ENCODE data around the gene TRIM15.
"Not testable (repeated sequence)": the region's sequence is repeated elsewhere in the genome, so short reads cannot be mapped to it uniquely, and the experiment has no call there.

Gene TRIM15

DNA sequence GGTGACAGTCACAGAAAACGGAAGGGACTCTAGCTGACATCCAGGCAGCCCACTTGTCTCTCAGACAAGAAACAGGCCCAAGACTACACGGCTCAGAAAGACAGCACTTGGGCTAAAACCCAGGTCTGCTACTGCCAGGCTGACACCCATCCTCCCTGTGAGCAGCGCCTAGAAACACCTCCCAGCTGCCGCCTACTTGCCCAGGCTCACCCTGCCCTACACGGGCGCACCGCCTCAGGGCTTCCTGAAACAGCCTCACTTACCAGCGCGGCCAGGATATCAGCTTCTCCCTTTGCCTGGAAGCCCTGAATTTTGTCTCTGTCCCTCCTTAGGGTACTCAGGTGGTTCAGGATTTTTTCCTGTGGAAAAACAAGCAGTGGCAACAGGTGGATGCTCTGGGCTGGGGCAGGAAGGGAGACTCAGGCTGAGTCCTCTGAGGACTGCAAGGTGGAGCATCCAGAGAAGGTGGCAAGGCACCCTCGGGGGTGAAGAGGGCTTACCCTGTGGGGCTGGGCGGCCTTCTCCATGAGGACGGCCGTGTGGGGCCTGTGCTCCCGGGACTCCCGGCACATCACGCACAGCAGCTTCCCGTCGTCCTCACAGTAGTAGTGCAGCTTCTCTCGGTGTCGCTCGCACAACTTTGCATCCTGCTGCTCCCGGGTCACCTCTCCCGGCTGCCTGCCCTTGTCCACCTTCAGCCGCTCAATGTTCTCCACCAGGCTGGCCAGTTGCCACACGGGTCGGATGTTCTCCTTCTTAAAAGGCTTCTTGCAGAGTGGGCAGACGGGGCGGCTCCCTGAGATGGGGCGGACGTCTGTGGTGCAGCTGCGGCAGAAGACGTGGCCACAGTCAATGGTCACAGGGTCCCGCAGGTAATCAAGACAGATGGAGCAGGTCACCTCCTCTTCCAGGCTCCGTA, 35.1 kb downstream of the TRIM15 start:
- no peak for DNase-seq (ENCODE audit: low read depth)

DNA sequence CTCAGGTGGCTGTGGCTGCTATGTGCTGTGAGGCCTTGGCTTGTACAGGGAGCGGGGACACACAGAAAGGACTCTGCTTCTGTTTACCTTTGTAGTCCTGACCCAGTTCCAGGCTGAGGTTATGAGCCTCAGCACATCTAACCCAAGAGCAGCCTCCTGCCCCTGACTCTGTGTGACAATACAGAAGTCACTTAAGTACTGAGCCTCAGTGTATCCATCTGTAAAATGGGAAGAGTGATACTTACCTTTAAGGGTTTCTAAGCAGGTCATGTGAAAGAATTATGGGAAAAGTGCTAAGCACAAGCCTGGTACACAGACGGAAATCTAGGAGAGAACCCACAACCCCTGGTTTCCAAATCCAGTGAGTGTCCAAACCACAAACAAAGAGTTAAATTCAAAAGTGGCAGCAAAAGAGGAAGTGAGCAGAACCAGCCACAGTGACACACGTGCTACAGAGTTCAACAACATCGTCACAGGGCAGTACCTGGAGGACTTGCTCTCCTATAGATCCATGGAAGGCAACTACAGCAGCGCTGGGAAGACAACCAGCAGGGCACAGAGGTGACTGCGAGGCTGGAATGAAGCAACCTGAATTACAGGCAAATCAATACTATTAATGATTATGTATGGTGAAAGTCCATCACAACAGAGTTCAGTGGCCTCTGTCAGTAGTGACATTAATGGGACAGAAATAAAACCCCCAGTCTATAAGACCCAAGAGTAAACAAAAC, 37.4 kb downstream of the TRIM15 start:
- no peak for DNase-seq (ENCODE audit: low read depth)

DNA sequence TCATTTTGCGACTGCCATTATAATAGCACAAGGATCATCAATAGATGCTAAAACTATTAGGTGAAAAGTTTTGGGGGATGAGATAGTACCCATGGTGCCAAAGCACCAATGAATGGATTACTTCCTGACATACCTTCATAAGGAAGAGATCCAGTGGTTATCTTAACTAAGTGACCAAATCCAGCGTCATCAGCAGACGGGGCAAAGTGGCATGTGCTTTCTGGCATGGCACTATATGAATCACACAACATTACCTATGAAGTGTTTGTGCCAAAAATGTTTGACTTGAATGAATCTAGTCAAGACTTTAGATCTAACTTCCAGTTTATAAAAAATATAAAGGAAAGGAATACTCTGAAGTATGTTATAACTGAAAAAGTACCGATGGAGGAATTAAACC, 39.0 kb downstream of the TRIM15 start:
- no peak for DNase-seq (ENCODE audit: low read depth)

DNA sequence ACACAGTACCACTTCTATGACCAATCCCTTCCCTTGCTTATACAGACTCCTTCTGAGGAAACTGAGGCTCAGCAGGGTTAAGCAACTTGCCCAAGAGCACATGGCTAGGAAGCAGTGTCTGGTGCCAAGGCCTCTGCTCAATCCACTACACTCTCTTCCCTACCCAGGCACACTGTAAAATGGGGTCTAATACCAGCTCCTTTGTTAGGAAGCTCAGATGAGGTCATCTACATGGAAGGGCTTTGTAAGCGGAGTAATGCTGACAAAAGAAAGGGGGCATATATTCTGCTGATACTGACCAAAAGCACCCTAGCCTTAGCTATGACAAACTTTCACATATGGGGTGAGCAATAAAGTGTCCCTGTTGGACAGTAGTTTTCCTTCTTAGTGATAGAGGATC, 40.8 kb downstream of the TRIM15 start:
- DNase-seq (ENCODE audit: low read depth): no peak

DNA sequence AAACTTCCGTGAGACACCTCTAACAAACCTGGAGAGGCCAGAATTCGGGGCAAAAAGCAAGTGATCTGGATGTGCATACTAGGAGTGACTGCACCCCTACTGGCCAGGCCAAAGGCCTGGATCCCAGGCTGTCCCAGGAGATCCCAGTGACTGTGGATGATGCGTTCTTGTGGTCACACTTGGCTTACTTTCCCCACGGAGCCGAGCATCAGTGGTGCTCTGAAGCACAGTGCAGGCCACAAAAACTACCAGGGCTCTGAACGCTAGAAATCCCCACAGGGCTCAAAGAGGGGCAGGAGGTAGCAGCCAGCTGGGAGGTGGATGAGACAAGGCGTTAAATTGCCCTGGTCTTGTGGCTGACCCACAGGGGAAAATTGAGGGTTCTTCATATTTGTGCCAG, 42.8 kb downstream of the TRIM15 start:
- DNase-seq (ENCODE audit: low read depth): peak; percentile 34

DNA sequence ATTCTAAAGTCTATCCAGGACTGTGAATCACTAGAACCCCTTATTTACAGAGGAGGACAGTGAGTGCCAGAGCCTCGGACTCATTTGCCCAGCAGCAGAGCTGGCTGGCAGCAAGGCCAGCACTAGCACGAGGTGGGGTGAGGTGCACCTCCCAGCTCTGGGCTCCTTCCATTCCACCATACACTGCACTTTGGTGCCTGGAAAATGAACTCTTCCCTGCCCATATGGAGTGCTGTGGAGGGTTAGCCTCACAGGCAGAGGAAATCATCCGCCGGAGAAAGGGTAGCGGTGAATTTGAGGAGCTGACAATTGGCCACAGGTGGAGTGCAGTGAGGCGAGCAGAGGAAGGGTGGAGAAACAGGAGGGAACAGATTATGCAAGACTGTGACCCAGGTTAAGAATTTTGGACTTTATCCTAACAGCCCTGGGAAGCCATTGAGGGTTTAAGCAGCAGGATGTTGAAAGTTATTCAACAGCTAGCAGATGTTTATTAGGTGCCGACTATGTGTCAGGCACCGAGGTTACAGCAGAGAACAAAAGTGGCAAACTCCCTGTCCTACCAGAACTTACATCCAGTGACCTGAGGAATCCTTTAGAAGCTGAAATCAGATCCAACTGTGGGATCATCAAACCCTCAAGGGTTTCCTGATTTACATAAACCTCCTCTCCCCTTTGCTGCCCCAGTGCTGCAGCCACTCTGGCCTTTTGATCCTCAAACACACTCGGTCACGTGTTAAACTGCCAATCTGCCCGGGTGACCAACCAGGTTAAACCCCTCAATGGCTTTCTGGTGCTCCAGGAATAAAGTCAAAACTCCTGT, 43.7 kb downstream of the TRIM15 start:
- DNase-seq (ENCODE audit: low read depth): peak; percentile 52

DNA sequence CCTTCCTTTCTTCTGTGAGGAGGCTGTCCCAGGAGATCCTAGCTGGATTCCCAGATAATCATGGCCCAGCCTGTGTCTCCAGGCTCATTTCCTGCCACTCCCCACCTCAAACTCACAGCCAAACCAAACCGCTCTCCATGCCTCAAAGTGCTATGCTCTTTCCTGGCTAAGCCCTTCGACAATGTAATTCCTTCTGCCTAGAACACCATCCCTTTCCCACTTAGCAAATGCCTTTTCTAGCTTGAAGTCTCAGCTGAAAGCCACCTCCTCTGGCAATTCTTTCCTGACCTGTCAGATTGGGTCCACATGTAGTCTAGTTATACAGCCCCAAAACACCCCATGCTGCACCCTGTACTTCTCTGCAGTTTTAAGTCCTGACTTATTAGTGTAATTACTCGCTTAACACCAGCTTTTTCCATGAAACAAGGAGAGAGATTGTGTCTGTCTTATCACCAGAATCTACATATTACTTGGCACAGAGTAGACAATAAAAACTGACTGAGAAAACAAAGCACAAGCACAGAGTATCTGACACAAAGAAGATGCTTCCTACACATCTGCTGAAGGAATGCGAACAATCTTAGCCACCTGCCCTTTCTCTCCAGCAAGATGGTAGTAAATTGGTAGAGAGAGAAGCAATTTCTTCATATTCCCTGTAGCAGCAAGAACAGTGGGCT, 44.4 kb downstream of the TRIM15 start:
- peak; percentile 62 for DNase-seq (ENCODE audit: low read depth)

DNA sequence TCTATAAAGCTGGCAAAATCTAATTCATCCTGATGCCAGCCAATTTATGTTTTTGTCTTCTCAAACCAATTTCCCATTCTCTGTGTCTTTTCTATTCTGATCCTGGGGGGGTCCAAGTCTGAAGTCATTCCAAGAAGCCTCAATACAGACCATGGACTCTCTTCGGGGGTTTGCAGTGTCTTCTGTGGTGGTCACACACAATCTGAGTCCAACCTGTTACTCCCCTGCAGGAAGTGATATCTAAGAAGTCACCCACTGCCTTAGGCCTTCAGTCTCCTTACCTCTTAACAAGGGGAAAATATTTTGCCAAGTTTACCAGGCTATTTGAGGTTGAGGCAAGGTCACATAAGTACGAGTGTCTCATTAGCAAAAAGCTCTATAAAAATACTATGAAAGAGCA, 48.0 kb downstream of the TRIM15 start:
- DNase-seq (ENCODE audit: low read depth): no peak

DNA sequence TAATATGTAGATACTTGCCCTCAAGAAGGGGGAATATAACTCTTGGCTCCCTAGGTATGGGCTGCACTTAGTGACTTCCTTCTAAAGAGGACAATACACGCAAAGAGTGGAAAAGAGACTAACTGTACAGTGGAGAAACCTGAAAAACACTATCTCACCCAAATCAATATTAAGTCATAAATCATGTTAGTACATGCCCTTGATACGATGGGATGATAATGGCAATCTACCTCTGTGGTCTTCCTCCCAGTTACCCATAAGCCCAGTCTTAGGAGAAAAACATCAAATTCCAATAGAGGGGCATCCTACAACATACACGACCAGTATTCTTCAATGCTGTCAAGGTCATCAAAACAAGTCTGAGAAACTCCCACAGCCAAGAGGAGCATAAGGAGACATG, 48.6 kb downstream of the TRIM15 start:
- no peak for DNase-seq (ENCODE audit: low read depth)

DNA sequence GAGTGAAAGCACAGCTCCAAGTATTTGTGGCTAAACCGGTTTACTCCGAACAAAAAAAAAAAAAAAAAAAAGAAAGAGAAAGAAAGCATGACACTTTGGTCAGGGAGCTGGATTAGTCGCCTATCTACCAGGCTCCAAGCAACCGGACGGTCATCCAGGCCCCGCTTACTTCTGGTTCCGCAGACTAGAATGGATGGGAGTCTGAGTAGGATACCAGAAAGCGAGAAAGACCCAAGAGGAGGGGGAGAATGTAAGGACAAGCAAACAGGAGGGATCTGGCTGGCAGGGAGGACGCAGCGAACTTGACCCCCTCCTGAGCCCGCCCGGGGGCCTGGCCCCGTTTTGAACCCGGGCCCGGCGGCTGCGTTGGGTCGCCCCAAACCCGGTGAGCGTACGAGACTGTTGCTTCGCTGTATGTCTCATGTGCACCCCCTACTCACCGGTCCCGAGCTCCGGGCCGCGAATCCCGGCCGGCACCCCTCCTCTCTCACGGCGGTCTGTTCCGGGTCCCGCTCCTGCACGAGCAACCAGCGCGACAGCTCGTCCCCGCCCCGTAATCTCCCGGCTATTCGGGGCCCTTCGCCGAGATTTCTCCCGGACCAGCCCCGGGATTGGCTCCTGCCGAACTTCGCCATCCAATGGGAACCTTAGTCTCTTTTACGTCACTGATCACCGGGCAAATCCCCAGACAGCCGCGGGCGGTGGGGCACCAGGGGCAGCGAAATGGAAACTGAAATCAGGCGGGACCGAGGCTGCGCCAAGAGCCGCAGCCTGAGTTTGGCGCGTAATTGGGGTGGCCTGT, 49.7 kb downstream of the TRIM15 start, which contains the start of gene TRIM26:
Gene TRIM26 (minus strand): TSS at position 542 of the 802 bp plus-strand sequence. CDS start 14,303 bp downstream, outside the sequence.
- peak; percentile 98 for DNase-seq (ENCODE audit: low read depth)

DNA sequence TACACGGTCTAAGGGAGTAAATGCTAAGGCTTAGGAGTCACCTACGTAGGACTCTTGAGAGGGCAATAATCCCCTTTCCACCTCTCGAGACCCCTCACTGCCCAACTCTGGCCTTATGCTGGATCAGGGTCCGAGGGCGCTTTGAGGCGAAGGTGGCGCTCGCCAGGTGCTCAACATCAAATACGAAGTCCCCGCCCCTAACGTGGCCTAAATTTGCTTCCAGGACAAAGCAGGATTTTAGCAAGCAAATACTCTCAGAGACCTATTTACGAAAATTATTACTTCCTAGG, 50.3 kb downstream of the TRIM15 start:
- DNase-seq (ENCODE audit: low read depth): no peak

DNA sequence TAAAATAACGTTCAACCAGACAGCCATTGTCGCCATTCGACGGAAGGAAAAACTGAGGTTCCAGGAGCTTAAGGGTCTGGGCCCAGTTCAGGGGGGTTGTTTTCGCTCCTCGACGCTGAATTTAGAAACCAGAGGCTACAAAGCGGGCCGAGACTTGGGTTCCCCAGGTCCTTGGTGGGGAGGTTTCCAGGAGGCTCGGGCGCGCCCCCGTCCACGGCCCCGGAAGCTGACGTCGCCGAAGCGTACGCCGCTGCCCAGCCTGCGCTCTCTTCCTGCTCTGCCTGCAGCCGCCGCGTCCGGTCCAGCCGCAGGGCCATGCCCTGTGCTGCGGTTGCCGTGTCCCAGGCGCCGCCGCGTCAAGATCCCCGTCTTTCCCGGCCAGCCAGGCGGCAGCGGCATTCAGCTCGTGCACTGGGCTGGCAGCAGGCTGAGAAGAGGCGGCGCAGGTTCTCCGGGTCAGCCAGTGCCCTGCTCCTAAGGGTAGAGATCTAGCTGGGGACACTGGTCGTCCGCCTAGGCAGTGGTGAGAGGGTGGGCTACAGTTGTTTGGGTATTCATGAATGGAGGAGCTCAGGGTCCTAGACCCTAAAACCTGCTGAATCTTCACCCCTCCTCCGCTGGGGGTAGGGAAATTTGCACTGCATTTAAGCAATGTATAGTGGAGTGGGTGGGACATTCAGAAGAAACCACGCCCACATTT, 50.8 kb downstream of the TRIM15 start:
- DNase-seq (ENCODE audit: low read depth): peak; percentile 82

DNA sequence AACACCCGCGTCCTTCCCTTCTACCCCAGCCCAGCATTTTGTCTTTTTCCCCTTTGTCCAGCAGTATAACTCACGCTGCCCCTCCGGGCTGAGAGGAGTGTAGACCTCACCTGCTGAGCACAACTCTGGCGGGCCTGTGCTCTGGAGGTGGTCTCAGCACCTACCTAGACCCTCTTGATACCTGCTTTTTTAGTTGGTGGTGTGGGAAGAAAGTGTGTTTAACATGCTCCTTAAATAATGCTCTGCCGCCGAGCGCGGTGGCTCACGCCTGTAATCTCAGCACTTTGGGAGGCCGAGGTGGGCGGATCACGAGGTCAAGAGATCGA, 51.3 kb downstream of the TRIM15 start:
- no peak for DNase-seq (ENCODE audit: low read depth)

DNA sequence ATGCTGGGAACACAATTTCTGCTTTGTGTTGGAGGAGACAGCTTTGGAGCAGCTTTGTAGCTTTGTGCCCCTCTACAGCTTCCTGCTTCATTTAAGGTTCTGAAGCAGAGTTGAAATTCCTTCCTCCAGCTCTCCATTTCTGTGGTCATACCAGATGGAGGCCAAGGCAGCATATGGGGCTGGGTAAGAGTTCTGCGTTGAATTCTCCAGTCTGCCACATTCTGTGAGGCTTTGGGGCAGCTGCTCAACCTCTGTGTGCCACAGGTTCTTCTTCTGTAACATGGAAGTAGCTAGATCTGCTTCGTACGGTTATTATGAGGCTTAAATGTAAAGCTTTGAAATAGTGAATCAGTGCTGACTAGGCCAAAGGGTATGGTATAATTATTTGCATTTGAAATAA, 52.8 kb downstream of the TRIM15 start:
- DNase-seq (ENCODE audit: low read depth): peak; percentile 6

DNA sequence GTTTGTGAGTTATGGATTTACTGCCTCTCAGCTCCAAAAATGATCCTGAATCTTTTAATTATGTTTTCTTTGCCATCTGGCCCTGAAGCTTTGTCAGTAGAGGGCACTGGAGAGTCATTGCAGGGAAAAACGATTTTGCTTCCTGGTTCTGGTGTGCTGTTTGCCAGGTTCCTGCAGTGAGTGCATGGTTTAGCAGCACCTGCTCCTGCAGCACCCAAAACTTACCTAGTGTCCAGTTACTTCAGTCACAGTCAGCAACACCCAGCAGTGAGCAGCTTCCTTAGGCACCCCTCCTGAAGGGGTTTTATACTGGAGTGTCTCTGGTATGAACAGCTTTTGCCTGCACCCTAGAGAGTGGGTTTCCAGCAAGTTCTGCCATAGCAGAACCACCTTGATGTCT, 55.9 kb downstream of the TRIM15 start:
- DNase-seq (ENCODE audit: low read depth): peak; percentile 58

DNA sequence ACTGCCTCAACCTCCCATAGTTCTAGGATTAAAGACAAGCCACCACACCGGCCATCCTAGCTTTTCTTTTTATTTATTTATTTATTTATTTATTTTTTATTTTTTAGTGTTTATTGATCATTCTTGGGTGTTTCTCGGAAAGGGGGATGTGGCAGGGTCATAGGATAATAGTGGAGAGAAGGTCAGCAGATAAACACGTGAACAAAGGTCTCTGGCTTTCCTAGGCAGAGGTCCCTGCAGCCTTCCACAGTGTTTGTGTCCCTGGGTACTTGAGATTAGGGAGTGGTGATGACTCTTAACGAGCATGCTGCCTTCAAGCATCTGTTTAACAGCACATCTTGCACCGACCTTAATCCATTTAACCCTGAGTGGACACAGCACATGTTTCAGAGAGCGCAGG, 58.0 kb downstream of the TRIM15 start:
- DNase-seq (ENCODE audit: low read depth): not testable (repeated sequence)

DNA sequence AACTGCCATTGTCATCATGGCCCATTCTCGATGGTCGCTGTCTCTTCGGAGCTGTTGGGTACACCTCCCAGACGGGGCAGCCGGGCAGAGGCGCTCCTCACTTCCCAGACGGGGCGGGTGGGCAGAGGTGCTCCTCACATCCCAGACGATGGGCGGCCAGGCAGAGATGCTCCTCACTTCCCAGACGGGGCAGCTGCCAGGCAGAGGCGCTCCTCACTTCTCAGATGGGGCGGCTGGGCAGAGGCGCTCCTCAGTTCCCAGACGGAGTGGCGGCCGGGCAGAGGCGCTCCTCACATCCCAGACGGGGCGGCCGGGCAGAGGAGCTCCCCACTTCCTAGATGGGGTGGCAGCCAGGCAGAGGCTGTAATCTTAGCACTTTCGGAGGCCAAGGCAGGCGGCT, 58.6 kb downstream of the TRIM15 start:
- DNase-seq (ENCODE audit: low read depth): not testable (repeated sequence)
